ENCODE measurements around the gene RBBP6. TPM values are rescaled to one million over a fixed set of nuclear protein-coding genes. Genes with fewer than 3 reads are reported as not detected.

Gene RBBP6
- total and polyA plus RNA-seq, 9 of the 15 experiments (the other 6 are each of a cell fraction or from before 2014, with no cell fraction given): 19.2 to 76.6 (median 42.7) TPM

GRCh38 chr16:24505959-24506358 is 33.4 kb upstream of the RBBP6 start (continued):
- TF ChIP-seq MGA (IDR thresholded peaks at IDR 0.05) (no peak), ESRRA (IDR thresholded peaks at IDR 0.05; ENCODE audit: borderline replicate concordance, low read depth) (no peak), PHF21A (IDR thresholded peaks at IDR 0.05; ENCODE audit: borderline replicate concordance, low read depth) (no peak), GTF2B (IDR thresholded peaks at IDR 0.05; ENCODE audit: extremely low read depth, insufficient read length) (no peak), DEAF1 (CRISPR knock-in tag; IDR thresholded peaks at IDR 0.05) (no peak), TCFL5 (CRISPR knock-in tag; conservative IDR thresholded peaks at IDR 0.05) (no peak), ZNF263 (CRISPR knock-in tag; IDR thresholded peaks at IDR 0.05; ENCODE audit: borderline replicate concordance) (no peak), SMARCA4 (IDR thresholded peaks at IDR 0.05) (peak; percentile 39; the same call in 1 of the 2 replicates), ZFP36 (IDR thresholded peaks at IDR 0.05; ENCODE audit: low read depth, low read length, partially characterized antibody) (no peak), ATF3 (IDR thresholded peaks at IDR 0.05) (peak; percentile 67), ATF3 (CRISPR knock-in tag; conservative IDR thresholded peaks at IDR 0.05) (no peak), OTX1 (CRISPR knock-in tag; IDR thresholded peaks at IDR 0.05) (no peak), CGGBP1 (CRISPR knock-in tag; IDR thresholded peaks at IDR 0.05) (no peak), GATA2 (CRISPR knock-in tag; IDR thresholded peaks at IDR 0.05) (no peak)
